Muscle layer of colon (tissue), 2 donors: ENCODE measurements around the gene SFMBT2.
"Not testable (repeated sequence)": the region's sequence is repeated elsewhere in the genome, so short reads cannot be mapped to it uniquely, and the experiment has no call there.

Experiments
- H3K27ac ChIP-seq: one replicate; pipeline ENCODE4 v1.7.0; 2013; ENCODE audit warnings: low read depth, mild to moderate bottlenecking, low read length, moderate library complexity
- H3K27me3 ChIP-seq, 2 donors: one replicate each; pipeline ENCODE4 v1.7.0; 2013; ENCODE audit warnings: low read length in 2 of 2, mild to moderate bottlenecking in 2 of 2; ENCODE audit not compliant: insufficient read depth in 2 of 2, control insufficient read depth in 1 of 2
- H3K36me3 ChIP-seq: one replicate; pipeline ENCODE4 v1.7.0; 2013; ENCODE audit warnings: mild to moderate bottlenecking, low read length; ENCODE audit not compliant: insufficient read depth
- H3K4me1 ChIP-seq: one replicate; pipeline ENCODE4 v1.7.0; 2013; ENCODE audit warnings: mild to moderate bottlenecking, low read length; ENCODE audit not compliant: insufficient read depth
- H3K4me3 ChIP-seq, 2 donors: one replicate each; pipeline ENCODE4 v1.7.0; 2013; ENCODE audit warnings: low read length in 2 of 2, low read depth in 1 of 2, mild to moderate bottlenecking in 1 of 2, moderate library complexity in 1 of 2
- H3K9ac ChIP-seq: one replicate; pipeline ENCODE4 v1.7.0; 2013; ENCODE audit warnings: low read length
- H3K9me3 ChIP-seq: one replicate; pipeline ENCODE4 v1.7.0; 2013; ENCODE audit warnings: mild to moderate bottlenecking, low read length
- donor health status: abdominal sarcoma.
- donor health status: Adenocarcinoma of cecum.

Gene SFMBT2

DNA sequence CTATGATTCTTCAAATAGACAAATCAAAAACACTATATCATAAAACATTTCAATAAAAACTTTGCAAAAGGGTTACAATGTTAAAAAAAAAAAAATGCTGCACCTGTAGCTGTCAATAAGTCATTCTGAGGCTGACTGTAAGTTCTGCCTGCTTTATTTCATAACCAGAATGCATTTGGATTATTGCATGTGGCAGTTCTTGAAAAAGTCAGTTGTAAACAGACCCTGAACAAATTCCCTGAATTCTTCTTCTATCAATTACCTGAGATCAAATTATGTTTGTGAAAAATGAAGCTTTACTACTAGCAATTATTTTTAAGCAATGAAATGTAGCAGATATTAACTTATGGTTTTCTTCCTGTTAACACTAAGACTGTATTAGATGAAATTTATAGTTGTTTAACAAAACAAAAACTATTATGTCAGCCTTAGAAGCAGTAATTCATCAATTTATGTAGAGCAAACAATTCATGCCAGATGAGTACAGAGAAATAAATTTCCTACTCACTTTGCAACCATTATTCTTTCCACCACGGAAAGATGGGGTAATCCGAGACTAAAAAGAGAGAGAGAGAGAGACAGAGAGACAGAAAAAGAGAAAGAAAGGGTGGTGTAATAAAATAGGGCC is 107.8 kb downstream of the SFMBT2 start:
- Histone ChIP-seq H3K27ac (no peak overlapping the region), H3K9ac (no peak overlapping the region), H3K36me3 (no peaks in the 10 kb centered on the region), H3K27me3 (no peaks in the 10 kb centered on the region), H3K4me1 (peaks cover 37% of the 10 kb centered on the region), H3K4me3 (no peak overlapping the region), H3K9me3 (no peaks in the 10 kb centered on the region)

DNA sequence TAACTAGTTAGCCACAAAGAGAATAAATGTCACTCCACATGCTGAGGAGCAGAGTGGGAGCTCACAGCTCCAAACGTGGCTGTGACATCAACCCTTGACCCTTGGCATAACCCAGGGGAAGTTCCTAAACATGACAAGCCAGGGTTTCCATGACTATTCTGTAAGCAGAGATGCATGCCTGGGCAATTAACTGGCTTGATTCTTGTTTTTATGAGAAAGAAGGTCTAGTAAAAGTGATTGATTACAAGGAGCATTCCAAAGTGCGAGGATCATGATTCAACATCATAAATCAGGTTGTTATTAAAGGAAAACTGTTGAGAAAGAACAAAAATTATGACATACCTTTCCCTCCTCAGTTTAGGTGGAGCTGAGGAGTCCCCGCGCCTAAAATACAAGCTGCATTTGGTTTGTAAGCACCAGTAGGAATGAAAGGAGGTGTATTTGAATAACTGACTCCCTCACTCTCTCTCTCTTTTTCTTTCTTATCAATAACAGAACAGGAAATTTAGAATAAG is 108.4 kb downstream of the SFMBT2 start:
- Histone ChIP-seq H3K4me3 (no peak overlapping the region), H3K9me3 (no peaks in the 10 kb centered on the region), H3K4me1 (peaks cover 37% of the 10 kb centered on the region), H3K27me3 (no peaks in the 10 kb centered on the region), H3K9ac (no peak overlapping the region), H3K27ac (no peak overlapping the region), H3K36me3 (no peaks in the 10 kb centered on the region)

DNA sequence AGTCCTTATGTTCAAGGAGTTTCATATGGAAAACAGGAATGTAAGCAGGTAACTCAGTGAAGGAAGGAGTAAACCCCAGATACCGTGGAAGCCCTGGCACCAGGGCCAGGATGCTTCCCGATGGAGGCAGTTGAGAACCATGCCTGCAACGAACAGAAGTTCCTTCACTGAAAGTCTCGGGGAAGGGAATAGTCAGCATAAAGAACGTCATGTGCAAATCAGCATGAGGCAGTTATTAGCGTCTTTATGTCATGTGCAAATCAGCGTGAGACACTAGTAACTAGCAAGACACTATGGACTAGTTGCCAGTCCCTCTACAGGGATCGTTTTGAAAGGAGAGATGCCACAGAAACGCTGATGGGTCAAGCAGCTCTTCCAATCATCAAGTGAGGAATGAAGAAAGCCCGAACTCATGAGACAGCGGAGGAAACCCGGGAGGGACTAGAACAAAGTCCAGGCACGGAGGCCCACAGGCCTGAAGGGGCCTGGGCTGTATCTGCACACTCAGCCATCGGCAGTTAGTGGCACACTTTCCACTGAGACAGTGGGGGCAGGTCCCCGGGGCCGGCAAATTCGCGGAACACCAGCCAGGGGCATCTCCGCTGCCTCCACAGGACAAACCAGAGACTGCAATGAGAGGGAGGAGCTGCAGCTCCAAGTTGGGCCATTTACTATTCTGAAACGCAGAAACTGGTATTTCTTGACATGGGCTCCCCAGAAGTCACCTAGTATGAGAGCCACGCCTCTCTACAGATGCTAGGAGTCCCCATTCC is 109.6 kb downstream of the SFMBT2 start:
- no peak overlapping the region for H3K27ac ChIP-seq
- H3K9me3 ChIP-seq = no peaks in the 10 kb centered on the region
- H3K4me1 ChIP-seq = peaks cover 37% of the 10 kb centered on the region
- H3K4me3 ChIP-seq = no peak overlapping the region
- H3K9ac ChIP-seq = no peak overlapping the region
- no peaks in the 10 kb centered on the region for H3K36me3 ChIP-seq
- H3K27me3 ChIP-seq = no peaks in the 10 kb centered on the region

DNA sequence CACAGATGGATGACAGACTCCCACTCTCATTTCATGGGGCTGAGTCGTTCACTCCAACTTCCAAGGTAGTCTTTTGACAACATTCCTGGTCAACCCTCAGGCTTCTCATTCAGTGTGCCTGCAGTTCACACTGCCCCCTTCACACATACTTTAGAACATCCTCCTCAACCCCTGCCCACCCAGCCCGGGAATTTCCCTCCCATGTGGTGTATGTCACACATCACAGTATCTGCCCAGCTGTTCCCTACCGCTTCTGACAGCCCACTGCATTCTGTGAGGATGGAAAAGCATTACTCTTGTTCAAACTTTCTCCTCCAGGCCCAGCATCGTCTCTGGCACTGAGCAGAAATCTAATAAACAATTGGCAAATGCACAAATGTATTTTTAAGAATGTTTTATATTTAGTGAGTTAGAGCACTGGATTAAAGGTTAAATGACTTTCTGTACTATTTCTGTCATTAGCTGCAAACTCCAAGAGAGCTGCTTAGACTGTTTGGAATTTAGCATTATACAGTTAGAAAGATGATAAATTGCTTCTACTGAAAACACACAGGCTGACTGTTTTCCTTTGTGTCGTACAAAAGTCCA is 110.4 kb downstream of the SFMBT2 start:
- no peaks in the 10 kb centered on the region for H3K36me3 ChIP-seq
- no peak overlapping the region for H3K9ac ChIP-seq
- H3K4me1 ChIP-seq = peaks cover 40% of the 10 kb centered on the region
- H3K9me3 ChIP-seq = no peaks in the 10 kb centered on the region
- no peaks in the 10 kb centered on the region for H3K27me3 ChIP-seq
- no peak overlapping the region for H3K4me3 ChIP-seq
- no peak overlapping the region for H3K27ac ChIP-seq

DNA sequence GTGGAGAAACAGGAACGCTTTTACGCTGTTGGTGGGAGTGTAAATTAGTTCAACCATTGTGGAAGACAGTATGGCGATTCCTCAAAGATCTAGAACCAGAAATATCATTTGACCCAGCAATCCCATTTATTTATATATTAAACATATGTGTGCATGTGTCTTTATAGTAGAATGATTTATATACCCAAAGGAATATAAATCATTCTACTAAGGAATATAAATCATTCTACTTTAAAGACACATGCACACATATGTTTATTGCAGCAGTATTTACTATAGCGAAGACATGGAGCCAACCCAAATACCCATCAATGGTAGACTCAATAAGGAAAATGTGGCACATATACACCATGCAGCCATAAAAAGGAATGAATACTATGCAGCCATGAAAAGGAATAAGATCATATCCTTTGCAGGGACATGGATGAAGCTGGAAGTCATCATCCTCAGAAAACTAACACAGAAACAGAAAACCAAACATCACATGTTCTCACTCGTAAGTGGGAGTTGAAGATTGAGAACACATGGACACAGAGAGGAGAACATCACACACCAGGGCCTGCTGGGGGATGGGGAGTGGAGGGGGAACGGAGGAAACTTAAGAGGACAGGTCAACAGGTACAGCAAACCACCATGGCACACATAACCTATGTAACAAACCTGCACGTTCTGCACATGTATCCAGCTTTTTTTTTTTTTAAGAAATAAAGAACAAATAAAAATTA is 111.1 kb downstream of the SFMBT2 start:
- H3K27ac ChIP-seq, H3K36me3 ChIP-seq, H3K9ac ChIP-seq, H3K4me3 ChIP-seq, H3K9me3 ChIP-seq, H3K27me3 ChIP-seq: not testable (repeated sequence)
- peaks cover 34% of the 10 kb centered on the region for H3K4me1 ChIP-seq

DNA sequence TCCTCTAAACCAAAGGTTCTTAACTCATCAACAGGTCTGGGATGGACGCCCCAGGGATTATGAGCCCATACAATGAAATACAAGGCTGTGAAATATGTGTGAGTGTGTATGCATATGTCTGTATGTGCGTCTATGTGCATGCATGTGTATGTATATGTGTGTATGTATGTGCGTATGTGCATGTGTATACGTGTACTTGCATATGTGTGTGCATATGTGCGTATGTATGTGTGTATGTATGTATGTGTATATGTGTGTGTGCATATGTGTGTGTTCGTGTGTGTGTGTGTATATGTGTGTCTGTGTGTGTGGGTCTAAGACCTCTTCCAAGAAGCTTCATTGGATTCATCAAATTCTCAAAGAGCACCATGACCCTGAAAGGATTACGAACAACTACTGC is 112.3 kb downstream of the SFMBT2 start:
- Histone ChIP-seq H3K4me3 (no peak overlapping the region), H3K9ac (no peak overlapping the region), H3K27ac (no peak overlapping the region), H3K4me1 (peaks cover 34% of the 10 kb centered on the region), H3K27me3 (no peaks in the 10 kb centered on the region), H3K9me3 (no peaks in the 10 kb centered on the region), H3K36me3 (no peaks in the 10 kb centered on the region)

DNA sequence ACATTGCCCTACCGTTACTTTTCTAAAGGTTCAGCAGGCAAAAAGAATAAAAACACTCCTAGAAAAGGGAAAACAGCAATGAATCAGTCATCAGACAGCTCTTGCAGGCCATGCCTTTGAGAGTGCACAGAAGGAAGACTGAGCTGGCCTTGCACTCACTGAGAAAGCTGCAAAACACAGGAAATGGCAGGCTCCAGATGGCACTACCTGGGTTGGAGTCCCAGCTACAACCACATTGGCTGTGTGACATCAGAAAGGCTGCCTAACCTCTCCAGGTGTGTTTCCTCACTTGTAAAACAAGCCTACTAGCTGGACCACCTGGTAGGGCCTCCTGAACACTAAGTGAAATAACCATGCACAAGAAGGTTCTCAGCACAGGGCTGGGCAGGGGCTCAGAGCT is 113.7 kb downstream of the SFMBT2 start:
- Histone ChIP-seq H3K27me3 (no peaks in the 10 kb centered on the region), H3K27ac (no peak overlapping the region), H3K9ac (no peak overlapping the region), H3K4me3 (no peak overlapping the region), H3K9me3 (no peaks in the 10 kb centered on the region), H3K36me3 (no peaks in the 10 kb centered on the region), H3K4me1 (peaks cover 21% of the 10 kb centered on the region)

DNA sequence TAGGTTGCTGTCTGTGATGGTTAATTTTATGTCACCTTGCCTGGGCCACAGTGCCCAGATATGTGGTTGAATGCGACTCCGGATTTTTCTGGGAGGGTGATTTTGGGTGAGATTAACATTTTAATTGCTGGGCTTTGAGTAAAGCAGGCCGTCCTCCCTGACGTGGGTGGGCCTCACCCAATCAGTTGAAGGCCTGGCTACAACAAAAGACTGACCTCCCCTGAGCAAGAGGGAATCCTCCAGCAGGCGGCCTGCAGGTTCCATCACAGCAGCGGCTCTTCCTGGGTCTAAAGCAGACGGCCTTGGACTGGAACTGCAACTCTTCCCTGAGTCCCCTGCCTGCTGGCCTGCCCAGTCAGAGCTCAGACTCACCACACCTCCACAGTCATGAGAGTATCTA is 114.2 kb downstream of the SFMBT2 start:
- Histone ChIP-seq H3K27me3 (no peaks in the 10 kb centered on the region), H3K4me3 (no peak overlapping the region), H3K36me3 (no peaks in the 10 kb centered on the region), H3K4me1 (peaks cover 18% of the 10 kb centered on the region), H3K9ac (no peak overlapping the region), H3K9me3 (no peaks in the 10 kb centered on the region), H3K27ac (no peak overlapping the region)

DNA sequence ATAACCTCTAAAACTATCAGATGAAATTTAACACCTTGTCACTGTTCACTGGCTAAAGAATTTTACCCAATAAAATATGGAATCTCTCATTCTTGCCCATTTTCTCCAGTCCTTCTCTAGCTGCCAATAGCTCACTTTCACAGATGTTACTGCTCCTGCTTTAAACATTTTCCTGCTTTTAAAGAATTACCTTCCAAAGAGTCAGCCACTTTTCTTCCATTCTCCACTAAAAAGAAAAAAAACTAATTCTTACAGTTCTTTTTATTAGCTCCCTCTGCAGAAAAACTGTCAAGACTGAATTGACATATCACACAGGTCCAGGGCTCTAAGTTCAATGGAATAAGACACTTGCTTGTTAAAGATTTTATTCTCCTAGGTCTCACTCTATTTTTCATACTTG is 114.8 kb downstream of the SFMBT2 start:
- no peak overlapping the region for H3K4me3 ChIP-seq
- no peaks in the 10 kb centered on the region for H3K36me3 ChIP-seq
- H3K4me1 ChIP-seq = peaks cover 16% of the 10 kb centered on the region
- H3K9ac ChIP-seq = no peak overlapping the region
- no peaks in the 10 kb centered on the region for H3K9me3 ChIP-seq
- no peak overlapping the region for H3K27ac ChIP-seq
- H3K27me3 ChIP-seq = no peaks in the 10 kb centered on the region

DNA sequence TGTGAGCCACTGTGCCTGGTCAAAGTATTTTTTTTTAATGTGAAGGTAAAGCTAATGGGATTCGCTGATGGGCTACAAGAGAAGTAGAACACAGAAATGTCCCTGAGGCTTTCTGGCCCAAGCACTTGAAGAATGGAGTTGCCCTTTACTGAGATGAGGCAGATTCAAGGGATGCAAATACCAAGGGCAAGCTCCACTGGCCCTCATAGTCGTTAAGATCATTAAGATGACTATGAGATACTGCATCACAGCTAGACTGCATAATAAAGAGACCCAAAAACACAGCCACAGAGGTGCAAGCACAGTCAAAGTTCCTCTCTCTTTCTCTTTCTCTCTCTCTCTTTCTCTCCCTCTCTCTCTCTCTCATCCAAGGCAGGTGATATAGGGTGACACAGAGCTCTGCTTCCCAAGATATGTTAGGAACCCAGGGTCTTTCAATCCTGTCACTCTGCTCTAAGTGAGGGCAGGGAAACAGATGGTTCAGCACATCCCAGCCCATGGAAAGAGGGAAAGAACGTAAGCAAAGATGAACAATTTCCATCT is 117.4 kb downstream of the SFMBT2 start:
- Histone ChIP-seq H3K4me1 (peaks cover 7% of the 10 kb centered on the region), H3K4me3 (no peak overlapping the region), H3K36me3 (no peaks in the 10 kb centered on the region), H3K27me3 (no peaks in the 10 kb centered on the region), H3K9me3 (no peaks in the 10 kb centered on the region), H3K9ac (no peak overlapping the region), H3K27ac (no peak overlapping the region)
